Sigmoid colon (tissue), 4 donors: ENCODE data around the gene PRKG1.
"Not testable (repeated sequence)": the region's sequence is repeated elsewhere in the genome, so short reads cannot be mapped to it uniquely, and the experiment has no call there.

Experiments used
- POLR2A ChIP-seq, 2 donors: fragments of 450-650 bp; IDR thresholded peaks; one replicate each; pipeline ENCODE4 v1.6.1; 2016; ENCODE audit warnings: antibody characterized with exemption in 2 of 2, mild to moderate bottlenecking in 2 of 2, moderate library complexity in 2 of 2
- POLR2AphosphoS5 ChIP-seq, 4 donors: sonication (generic); formaldehyde crosslinking; IDR thresholded peaks; one replicate each; pipeline ENCODE4 v1.6.1; 2017; ENCODE audit warnings: antibody characterized with exemption in 4 of 4

DNA sequence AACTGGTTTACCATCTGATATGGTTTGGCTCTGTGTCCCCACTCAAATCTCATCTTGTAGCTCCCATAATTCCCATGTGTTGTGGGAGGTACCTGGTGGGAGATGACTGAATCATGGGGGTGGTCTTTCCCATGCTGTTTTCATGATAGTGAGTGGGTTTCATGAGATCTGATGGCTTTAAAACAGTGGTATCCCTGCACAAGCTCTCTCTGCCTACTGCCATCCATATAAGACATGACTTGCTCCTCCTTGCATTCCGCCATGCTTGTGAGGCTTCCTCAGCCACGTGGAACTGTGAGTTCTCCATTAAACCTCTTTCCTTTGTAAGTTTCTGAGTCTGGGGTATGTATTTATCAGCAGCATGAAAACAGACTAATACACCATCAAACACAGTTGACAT is 614.5 kb downstream of the PRKG1 start:
- TF ChIP-seq POLR2A, POLR2AphosphoS5 (IDR thresholded peaks at IDR 0.05): not testable (repeated sequence)
